WI38 (cell line): ENCODE measurements around the gene MOB3C.

Experiments
- H3K4me3 ChIP-seq: 2 replicates; pipeline ENCODE4 v1.5.1; 2011; ENCODE audit warnings: low read depth, mild to moderate bottlenecking, control low read depth, low read length
- TF ChIP-seq, protein P1 (sequence below): IDR thresholded peaks from 2 replicates; pipeline ENCODE4 v1.5.1; 2012; ENCODE audit warnings: low read depth, mild to moderate bottlenecking, control low read depth, low read length

Gene MOB3C

DNA sequence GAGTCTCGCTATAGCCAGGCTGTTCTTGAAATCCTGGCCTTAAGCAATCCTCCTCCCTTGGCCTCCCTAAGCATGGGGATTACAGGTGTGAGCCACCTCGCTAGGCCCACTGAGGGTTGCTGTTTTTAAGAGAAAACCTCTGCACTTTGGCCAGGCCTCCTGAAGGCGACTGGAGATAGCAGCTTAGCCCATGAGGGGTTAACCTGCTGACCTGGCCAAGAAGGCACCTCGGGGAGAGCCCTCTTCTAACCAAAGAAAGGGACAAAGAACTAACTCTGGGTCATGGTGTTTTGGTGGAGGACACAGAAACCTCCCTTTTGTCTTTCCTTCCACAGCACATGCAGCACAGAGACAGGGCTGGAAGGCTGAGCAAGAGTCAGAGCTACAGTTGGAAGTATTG, 47.5 kb downstream of the MOB3C start:
- H3K4me3 ChIP-seq, result no peak overlapping the region
- TF ChIP-seq, protein P1, sequence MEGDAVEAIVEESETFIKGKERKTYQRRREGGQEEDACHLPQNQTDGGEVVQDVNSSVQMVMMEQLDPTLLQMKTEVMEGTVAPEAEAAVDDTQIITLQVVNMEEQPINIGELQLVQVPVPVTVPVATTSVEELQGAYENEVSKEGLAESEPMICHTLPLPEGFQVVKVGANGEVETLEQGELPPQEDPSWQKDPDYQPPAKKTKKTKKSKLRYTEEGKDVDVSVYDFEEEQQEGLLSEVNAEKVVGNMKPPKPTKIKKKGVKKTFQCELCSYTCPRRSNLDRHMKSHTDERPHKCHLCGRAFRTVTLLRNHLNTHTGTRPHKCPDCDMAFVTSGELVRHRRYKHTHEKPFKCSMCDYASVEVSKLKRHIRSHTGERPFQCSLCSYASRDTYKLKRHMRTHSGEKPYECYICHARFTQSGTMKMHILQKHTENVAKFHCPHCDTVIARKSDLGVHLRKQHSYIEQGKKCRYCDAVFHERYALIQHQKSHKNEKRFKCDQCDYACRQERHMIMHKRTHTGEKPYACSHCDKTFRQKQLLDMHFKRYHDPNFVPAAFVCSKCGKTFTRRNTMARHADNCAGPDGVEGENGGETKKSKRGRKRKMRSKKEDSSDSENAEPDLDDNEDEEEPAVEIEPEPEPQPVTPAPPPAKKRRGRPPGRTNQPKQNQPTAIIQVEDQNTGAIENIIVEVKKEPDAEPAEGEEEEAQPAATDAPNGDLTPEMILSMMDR, result no peak

DNA sequence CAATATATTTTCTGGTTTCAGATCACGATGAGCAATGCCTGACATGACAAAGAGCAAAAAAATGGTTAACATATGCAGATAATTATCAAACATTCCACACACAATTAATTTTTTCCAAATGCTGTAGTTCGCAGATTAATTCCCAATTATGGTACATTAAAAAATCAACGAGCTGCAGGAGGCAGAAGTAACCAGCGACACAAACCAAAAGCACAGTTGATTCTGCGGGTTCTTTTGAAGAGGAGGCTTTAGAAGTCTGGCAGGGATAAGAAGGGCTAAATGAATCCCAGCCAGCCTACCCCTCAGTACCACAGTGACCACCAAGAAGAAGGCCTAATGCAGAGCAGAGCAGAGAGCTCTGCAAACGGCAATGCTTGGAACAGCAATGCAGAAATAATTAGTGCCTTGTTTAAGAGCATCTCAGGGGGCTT, 48.1 kb downstream of the MOB3C start:
- TF ChIP-seq, protein P1, result no peak
- H3K4me3 ChIP-seq, result no peak overlapping the region

DNA sequence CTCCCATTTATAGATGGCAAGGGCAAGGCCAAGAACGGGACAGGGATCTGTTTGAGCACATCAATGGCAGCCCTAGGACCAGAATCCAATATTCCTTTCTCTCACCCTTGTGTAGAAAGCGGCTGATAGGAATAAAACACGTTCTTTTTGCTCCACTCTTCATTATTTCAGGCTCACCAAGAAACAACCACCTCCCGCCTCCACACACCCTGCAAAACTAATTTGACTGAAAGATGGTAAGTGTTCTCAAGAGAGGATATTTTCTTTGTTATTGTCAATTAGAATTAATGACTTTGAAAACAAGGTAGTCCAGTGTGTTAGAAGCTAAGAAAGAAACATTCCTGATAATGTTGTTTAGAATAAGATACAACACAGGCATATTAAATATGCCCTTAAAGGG, 53.3 kb downstream of the MOB3C start:
- TF ChIP-seq, protein P1, result no peak
- H3K4me3 ChIP-seq, result no peak overlapping the region

DNA sequence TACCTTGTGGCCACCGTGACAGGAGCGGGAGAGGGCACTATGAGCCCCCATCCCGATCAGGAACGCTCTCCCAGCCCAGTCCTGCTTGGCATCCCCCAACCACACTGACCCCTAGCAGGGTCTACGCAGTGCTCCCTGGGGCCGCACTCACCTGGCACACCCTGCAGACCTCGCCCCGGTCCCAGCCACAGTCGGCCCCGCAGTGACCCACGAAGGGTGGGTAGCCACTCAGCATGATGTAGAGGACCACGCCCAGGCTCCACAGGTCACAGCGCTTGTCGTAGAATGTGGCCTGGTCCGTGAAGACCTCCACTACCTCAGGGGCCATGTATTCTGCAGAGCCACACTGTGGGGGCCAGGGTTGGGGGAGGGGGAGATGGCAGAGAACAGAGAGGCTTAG, 54.1 kb downstream of the MOB3C start:
- TF ChIP-seq, protein P1, result no peak
- H3K4me3 ChIP-seq, result no peak overlapping the region

DNA sequence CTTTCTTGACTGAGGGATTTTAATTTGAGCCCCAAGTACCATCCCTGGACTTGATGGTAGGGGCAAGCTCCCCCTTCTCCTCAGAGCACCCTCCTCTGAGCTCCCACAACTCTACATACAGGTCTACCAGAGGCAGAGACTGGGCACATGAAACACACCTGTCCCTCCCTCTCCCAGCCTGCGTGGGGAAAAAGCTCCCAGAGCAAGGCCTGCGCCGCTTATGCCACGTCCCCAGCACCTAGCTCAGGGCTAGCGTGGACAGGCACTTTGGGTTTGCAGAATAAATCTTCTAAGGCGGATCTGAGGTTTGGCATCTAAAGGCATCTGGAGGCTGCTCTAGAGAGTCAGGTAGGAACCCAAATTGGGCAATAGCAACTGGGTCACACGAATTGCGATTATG, 57.6 kb downstream of the MOB3C start:
- TF ChIP-seq, protein P1, result no peak
- no peak overlapping the region for H3K4me3 ChIP-seq

DNA sequence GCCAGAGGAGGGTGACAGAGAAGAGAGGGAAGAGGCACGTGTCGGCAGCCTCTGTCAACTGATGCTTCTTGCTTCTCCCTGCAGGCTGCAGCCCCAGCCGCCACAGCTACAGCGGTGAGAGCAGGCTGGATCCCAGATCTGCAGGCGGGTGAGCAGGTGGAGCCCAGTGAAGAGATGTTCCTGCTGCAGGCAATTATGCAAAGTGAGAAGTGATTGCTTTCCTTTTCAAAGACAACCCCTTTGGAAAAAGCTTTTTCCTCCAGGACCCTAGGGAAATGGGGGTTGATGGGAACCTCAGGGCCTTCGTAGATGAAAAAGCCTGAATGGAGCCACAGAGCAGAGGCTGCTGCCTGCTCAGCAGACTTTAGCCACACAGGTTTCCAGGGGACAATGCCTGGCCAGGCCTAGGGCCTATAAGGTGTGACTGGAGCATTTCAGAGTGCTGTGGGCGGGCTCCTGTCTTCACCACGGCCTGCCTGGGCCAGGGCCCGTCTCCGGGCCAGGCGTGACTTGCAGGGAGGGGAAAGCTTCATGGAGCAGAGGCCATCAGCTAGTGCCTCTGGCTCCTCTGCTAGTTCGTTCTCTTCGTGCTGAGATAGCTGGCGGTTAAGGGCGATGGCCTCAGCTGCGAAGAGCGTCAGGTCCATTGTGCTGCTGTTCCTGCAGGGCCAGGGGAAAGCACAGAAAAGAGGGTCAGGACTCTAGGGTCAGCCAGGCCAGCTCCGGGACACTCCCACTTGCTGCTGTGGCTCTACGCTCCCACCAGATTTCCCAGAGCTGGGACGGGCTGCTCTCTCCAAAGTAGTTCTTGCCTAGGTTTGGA, 58.3 kb downstream of the MOB3C start:
- TF ChIP-seq, protein P1, result no peak
- H3K4me3 ChIP-seq, result no peak overlapping the region
